ENCODE measurements around the gene RPL7L1. TPM values are rescaled to one million over a fixed set of nuclear protein-coding genes. Genes with fewer than 3 reads are reported as not detected.

Gene RPL7L1
- polyA plus RNA-seq, 1 experiment: 30.2 TPM

DNA sequence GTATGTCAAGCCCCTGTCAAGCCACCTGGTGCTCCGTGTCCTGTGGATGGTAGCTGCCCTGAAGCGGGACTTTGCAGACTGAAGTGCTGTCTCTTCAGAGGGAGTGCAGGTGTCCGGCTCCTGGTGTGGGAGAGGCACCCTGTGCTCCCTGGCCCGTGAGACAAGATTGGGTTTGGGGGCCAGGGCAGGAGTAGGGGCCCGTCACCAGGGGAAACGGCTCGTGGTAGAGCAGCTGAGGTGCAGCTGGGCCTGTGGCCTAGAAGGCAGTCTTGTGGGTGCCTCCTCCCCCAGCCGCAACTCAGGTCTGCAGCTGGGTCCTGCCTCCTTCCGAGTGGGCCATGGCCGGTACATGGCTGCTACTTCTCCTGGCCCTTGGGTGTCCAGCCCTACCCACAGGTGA, 36.3 kb downstream of the RPL7L1 start, which contains the start of gene PTCRA:
Gene PTCRA (plus strand): TSS at position 322 of the 400 bp plus-strand sequence. CDS start 17 bp downstream, at position 339.
- peaks cover 2% of the 10 kb centered on the region for H3K27me3 ChIP-seq (ENCODE audit: control insufficient read depth, insufficient read depth, low read length)
- CTCF ChIA-PET: interaction anchor here (0.5 to 3.9 kb wide), 3 partner anchors 11 to 55 kb away, joined by 3 to 23 read pairs (median 3); no protein-coding TSS in a partner anchor
- H3K4me3 ChIP-seq (ENCODE audit: low read depth, low read length): no peak within 1 kb of the TSS
- POLR2A ChIA-PET: no interaction called here
- no peaks in the 10 kb centered on the region for H3K36me3 ChIP-seq (ENCODE audit: control insufficient read depth, insufficient read depth, low read length)
- TF ChIP-seq CTCF (IDR thresholded peaks at IDR 0.05; ENCODE audit: insufficient read depth, low read depth, low read length): no peak
- DNase-seq (ENCODE audit: low read depth): no peak

DNA sequence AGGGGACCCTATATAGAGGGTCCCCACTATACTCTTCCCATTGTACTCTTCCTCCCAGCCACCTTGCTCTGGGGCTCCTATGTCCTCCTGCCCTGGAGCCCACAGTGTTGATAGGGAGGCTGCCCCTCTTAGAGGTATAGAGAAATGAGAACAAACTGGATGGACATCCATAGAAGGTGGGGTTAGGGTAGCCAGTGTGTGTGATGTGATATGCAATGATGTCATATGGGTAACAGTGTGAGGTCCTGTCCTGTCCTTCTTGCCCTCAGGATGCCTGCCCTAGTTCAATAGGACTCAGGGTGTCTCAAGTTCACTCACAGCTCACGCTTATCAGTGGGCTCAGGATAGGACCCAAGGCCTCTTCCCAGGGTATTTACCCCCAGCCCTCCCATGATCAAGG, 36.9 kb downstream of the RPL7L1 start:
- no peak for DNase-seq (ENCODE audit: low read depth)
- TF ChIP-seq CTCF (IDR thresholded peaks at IDR 0.05; ENCODE audit: insufficient read depth, low read depth, low read length): no peak
- Histone ChIP-seq H3K36me3 (ENCODE audit: control insufficient read depth, insufficient read depth, low read length) (no peaks in the 10 kb centered on the region), H3K27me3 (ENCODE audit: control insufficient read depth, insufficient read depth, low read length) (peaks cover 2% of the 10 kb centered on the region), H3K4me3 (ENCODE audit: low read depth, low read length) (no peak overlapping the region)
- ChIA-PET CTCF (interaction anchor here (0.9 kb wide), 1 partner anchor 52 kb away, joined by 3 read pairs; no protein-coding TSS in a partner anchor), POLR2A (no interaction called here)

GRCh38 chr6:42921801-42922200, 42.4 kb downstream of the RPL7L1 start:
- POLR2A ChIA-PET: no interaction called here
- CTCF ChIA-PET: interaction anchor here (1.2 kb wide), 1 partner anchor 21 kb away, joined by 4 read pairs; no protein-coding TSS in a partner anchor
- Histone ChIP-seq H3K36me3 (ENCODE audit: control insufficient read depth, insufficient read depth, low read length) (no peaks in the 10 kb centered on the region), H3K4me3 (ENCODE audit: low read depth, low read length) (no peak overlapping the region), H3K27me3 (ENCODE audit: control insufficient read depth, insufficient read depth, low read length) (no peaks in the 10 kb centered on the region)
- TF ChIP-seq CTCF (IDR thresholded peaks at IDR 0.05; ENCODE audit: insufficient read depth, low read depth, low read length): no peak
- no peak for DNase-seq (ENCODE audit: low read depth)

- CTCF ChIA-PET: interaction anchor here (1.4 kb wide), 1 partner anchor 10 kb away, joined by 3 read pairs; no protein-coding TSS in a partner anchor
- DNase-seq (ENCODE audit: low read depth): no peak
- H3K36me3 ChIP-seq (ENCODE audit: control insufficient read depth, insufficient read depth, low read length): no peaks in the 10 kb centered on the region
- POLR2A ChIA-PET: interaction anchor here (0.6 kb wide), 1 partner anchor 80 kb away, joined by 9 read pairs; no protein-coding TSS in a partner anchor
- no peaks in the 10 kb centered on the region for H3K27me3 ChIP-seq (ENCODE audit: control insufficient read depth, insufficient read depth, low read length)
- no peak overlapping the region for H3K4me3 ChIP-seq (ENCODE audit: low read depth, low read length)
- TF ChIP-seq CTCF (IDR thresholded peaks at IDR 0.05; ENCODE audit: insufficient read depth, low read depth, low read length): no peak
Measured at GRCh38 chr6:42923666-42924065, 44.2 kb downstream of the RPL7L1 start.

GRCh38 chr6:42925248-42925857, 45.9 kb downstream of the RPL7L1 start:
- no peak for TF ChIP-seq CTCF (IDR thresholded peaks at IDR 0.05; ENCODE audit: insufficient read depth, low read depth, low read length)
- no peaks in the 10 kb centered on the region for H3K27me3 ChIP-seq (ENCODE audit: control insufficient read depth, insufficient read depth, low read length)
- POLR2A ChIA-PET: no interaction called here
- no peak for DNase-seq (ENCODE audit: low read depth)
- H3K4me3 ChIP-seq (ENCODE audit: low read depth, low read length): no peak overlapping the region
- CTCF ChIA-PET: no interaction called here
- H3K36me3 ChIP-seq (ENCODE audit: control insufficient read depth, insufficient read depth, low read length): no peaks in the 10 kb centered on the region

Data from BJ (cell line).